Measurements from ENCODE around the gene HS6ST1.

HS6ST1 gene

GRCh38 chr2:128357506-128358370 is 39.1 kb upstream of the HS6ST1 start:
- H3K9me3 Mint-ChIP-seq, result no peaks in the 10 kb centered on the region
- H3K4me3 Mint-ChIP-seq, result no peak overlapping the region
- no peaks in the 10 kb centered on the region for H3K4me1 Mint-ChIP-seq (ENCODE audit: low read depth)
- no peak overlapping the region for H3K27ac Mint-ChIP-seq
- H3K36me3 Mint-ChIP-seq (ENCODE audit: low read depth), result no peaks in the 10 kb centered on the region
- H3K27me3 Mint-ChIP-seq (ENCODE audit: low read depth), result peaks cover 4% of the 10 kb centered on the region

- no peaks in the 10 kb centered on the region for H3K27me3 Mint-ChIP-seq (ENCODE audit: low read depth)
- peaks cover 6% of the 10 kb centered on the region for H3K9me3 Mint-ChIP-seq
- H3K36me3 Mint-ChIP-seq (ENCODE audit: low read depth), result no peaks in the 10 kb centered on the region
- no peak overlapping the region for H3K4me3 Mint-ChIP-seq
- no peaks in the 10 kb centered on the region for H3K4me1 Mint-ChIP-seq (ENCODE audit: low read depth)
- no peak overlapping the region for H3K27ac Mint-ChIP-seq
These were observed 37.5 kb upstream of the HS6ST1 start for GRCh38 chr2:128356127-128356526.

GRCh38 chr2:128354726-128355470 is 36.2 kb upstream of the HS6ST1 start:
- H3K4me1 Mint-ChIP-seq (ENCODE audit: low read depth), result no peaks in the 10 kb centered on the region
- H3K27me3 Mint-ChIP-seq (ENCODE audit: low read depth), result no peaks in the 10 kb centered on the region
- no peak overlapping the region for H3K4me3 Mint-ChIP-seq
- no peaks in the 10 kb centered on the region for H3K36me3 Mint-ChIP-seq (ENCODE audit: low read depth)
- no peak overlapping the region for H3K27ac Mint-ChIP-seq
- peaks cover 6% of the 10 kb centered on the region for H3K9me3 Mint-ChIP-seq

- Mint-ChIP-seq H3K36me3 (ENCODE audit: low read depth) (no peaks in the 10 kb centered on the region), H3K9me3 (peaks cover 6% of the 10 kb centered on the region), H3K4me1 (ENCODE audit: low read depth) (no peaks in the 10 kb centered on the region), H3K4me3 (no peak overlapping the region), H3K27ac (no peak overlapping the region), H3K27me3 (ENCODE audit: low read depth) (no peaks in the 10 kb centered on the region)
These were observed 35.5 kb upstream of the HS6ST1 start for GRCh38 chr2:128354161-128354560.

GRCh38 chr2:128350736-128351135 is 32.1 kb upstream of the HS6ST1 start:
- no peak overlapping the region for H3K4me3 Mint-ChIP-seq
- H3K4me1 Mint-ChIP-seq (ENCODE audit: low read depth), result no peaks in the 10 kb centered on the region
- no peaks in the 10 kb centered on the region for H3K36me3 Mint-ChIP-seq (ENCODE audit: low read depth)
- H3K27ac Mint-ChIP-seq, result no peak overlapping the region
- H3K27me3 Mint-ChIP-seq (ENCODE audit: low read depth), result no peaks in the 10 kb centered on the region
- peaks cover 6% of the 10 kb centered on the region for H3K9me3 Mint-ChIP-seq

- Mint-ChIP-seq H3K36me3 (ENCODE audit: low read depth) (no peaks in the 10 kb centered on the region), H3K27me3 (ENCODE audit: low read depth) (no peaks in the 10 kb centered on the region), H3K4me3 (no peak overlapping the region), H3K27ac (no peak overlapping the region), H3K4me1 (ENCODE audit: low read depth) (no peaks in the 10 kb centered on the region), H3K9me3 (peaks cover 11% of the 10 kb centered on the region)
These were observed 30.0 kb upstream of the HS6ST1 start for GRCh38 chr2:128348701-128349100.

GRCh38 chr2:128347701-128348539 is 29.3 kb upstream of the HS6ST1 start:
- Mint-ChIP-seq H3K4me1 (ENCODE audit: low read depth) (no peaks in the 10 kb centered on the region), H3K27ac (no peak overlapping the region)

GRCh38 chr2:128347171-128347558 is 28.5 kb upstream of the HS6ST1 start:
- no peaks in the 10 kb centered on the region for H3K36me3 Mint-ChIP-seq (ENCODE audit: low read depth)
- no peak overlapping the region for H3K4me3 Mint-ChIP-seq
- peaks cover 16% of the 10 kb centered on the region for H3K9me3 Mint-ChIP-seq
- no peaks in the 10 kb centered on the region for H3K27me3 Mint-ChIP-seq (ENCODE audit: low read depth)
- H3K4me1 Mint-ChIP-seq (ENCODE audit: low read depth), result no peaks in the 10 kb centered on the region
- no peak overlapping the region for H3K27ac Mint-ChIP-seq

More at GRCh38 chr2:128347701-128348539, 29.3 kb upstream of the HS6ST1 start:
- H3K36me3 Mint-ChIP-seq (ENCODE audit: low read depth), result no peaks in the 10 kb centered on the region
- H3K4me3 Mint-ChIP-seq, result no peak overlapping the region
- H3K27me3 Mint-ChIP-seq (ENCODE audit: low read depth), result no peaks in the 10 kb centered on the region
- H3K9me3 Mint-ChIP-seq, result peaks cover 13% of the 10 kb centered on the region

GRCh38 chr2:128346291-128347170 is 27.9 kb upstream of the HS6ST1 start:
- Mint-ChIP-seq H3K4me3 (no peak overlapping the region), H3K36me3 (ENCODE audit: low read depth) (peaks cover 1% of the 10 kb centered on the region), H3K9me3 (peaks cover 18% of the 10 kb centered on the region), H3K27me3 (ENCODE audit: low read depth) (no peaks in the 10 kb centered on the region), H3K4me1 (ENCODE audit: low read depth) (no peaks in the 10 kb centered on the region), H3K27ac (no peak overlapping the region)

- Mint-ChIP-seq H3K4me3 (no peak overlapping the region), H3K36me3 (ENCODE audit: low read depth) (peaks cover 1% of the 10 kb centered on the region), H3K27me3 (ENCODE audit: low read depth) (no peaks in the 10 kb centered on the region), H3K27ac (no peak overlapping the region), H3K9me3 (peaks cover 21% of the 10 kb centered on the region), H3K4me1 (ENCODE audit: low read depth) (no peaks in the 10 kb centered on the region)
These were observed 26.9 kb upstream of the HS6ST1 start for GRCh38 chr2:128345436-128346165.

- Mint-ChIP-seq H3K27ac (no peak overlapping the region), H3K36me3 (ENCODE audit: low read depth) (peaks cover 1% of the 10 kb centered on the region), H3K4me1 (ENCODE audit: low read depth) (no peaks in the 10 kb centered on the region)
These were observed 25.4 kb upstream of the HS6ST1 start for GRCh38 chr2:128344101-128344500.

GRCh38 chr2:128343459-128343858 is 24.8 kb upstream of the HS6ST1 start:
- H3K4me3 Mint-ChIP-seq, result no peak overlapping the region
- H3K27me3 Mint-ChIP-seq (ENCODE audit: low read depth), result no peaks in the 10 kb centered on the region
- H3K36me3 Mint-ChIP-seq (ENCODE audit: low read depth), result peaks cover 1% of the 10 kb centered on the region
- H3K4me1 Mint-ChIP-seq (ENCODE audit: low read depth), result no peaks in the 10 kb centered on the region
- H3K27ac Mint-ChIP-seq, result no peak overlapping the region
- peaks cover 26% of the 10 kb centered on the region for H3K9me3 Mint-ChIP-seq

More at GRCh38 chr2:128344101-128344500, 25.4 kb upstream of the HS6ST1 start:
- H3K27me3 Mint-ChIP-seq (ENCODE audit: low read depth), result no peaks in the 10 kb centered on the region
- no peak overlapping the region for H3K4me3 Mint-ChIP-seq
- H3K9me3 Mint-ChIP-seq, result peaks cover 26% of the 10 kb centered on the region

GRCh38 chr2:128342550-128342949 is 23.9 kb upstream of the HS6ST1 start:
- peaks cover 26% of the 10 kb centered on the region for H3K9me3 Mint-ChIP-seq
- H3K36me3 Mint-ChIP-seq (ENCODE audit: low read depth), result peaks cover 1% of the 10 kb centered on the region
- H3K27me3 Mint-ChIP-seq (ENCODE audit: low read depth), result no peaks in the 10 kb centered on the region
- H3K4me1 Mint-ChIP-seq (ENCODE audit: low read depth), result no peaks in the 10 kb centered on the region
- H3K27ac Mint-ChIP-seq, result no peak overlapping the region
- H3K4me3 Mint-ChIP-seq, result no peak overlapping the region
